ENCODE data around the gene NCKAP1. TPM values are rescaled to one million over a fixed set of nuclear protein-coding genes. Genes with fewer than 3 reads are reported as not detected.
"Not testable (repeated sequence)": the region's sequence is repeated elsewhere in the genome, so short reads cannot be mapped to it uniquely, and the experiment has no call there.

The NCKAP1 gene
- total and polyA plus RNA-seq, 10 donors: 8.9 to 62.5 (median 49.3) TPM

GRCh38 chr2:182962641-182963040 lies 75.6 kb downstream of the NCKAP1 start:
- Histone ChIP-seq H3K9me3 (no peaks in the 10 kb centered on the region), H3K27me3 (replicated peaks in 1 of 7) (no peaks in the 10 kb centered on the region), H3K36me3 (peaks cover 0 to 16% (median 0%) of the 10 kb centered on the region in 6 donors), H3K27ac (no peak overlapping the region), H3K4me1 (no peaks in the 10 kb centered on the region), H3K4me3 (no peak overlapping the region)
- intact Hi-C loops (cut with DNase I; ENCODE audit: low total_unique reads): no loop called here
- TF ChIP-seq POLR2AphosphoS5 (IDR thresholded peaks at IDR 0.05): no peak
- TF ChIP-seq POLR2A (IDR thresholded peaks at IDR 0.05): no peak
- TF ChIP-seq CTCF (IDR thresholded peaks at IDR 0.05 in 8 of 11, conservative IDR thresholded peaks at IDR 0.05 in 3 of 11): no peak
- no peak for DNase-seq
- WGBS, 5 donors: 71 to 91% (median 82%) methylated on average over 2 of the region's 2 CpGs

- DNase-seq; H3K4me3 ChIP-seq; intact Hi-C loops (cut with DNase I; ENCODE audit: low total_unique reads); H3K27ac ChIP-seq; H3K9me3 ChIP-seq; H3K4me1 ChIP-seq; H3K27me3 ChIP-seq (replicated peaks in 1 of 7): not testable (repeated sequence)
- 90 to 100% (median 98%) methylated on average over 1 to 2 of the region's 2 CpGs for WGBS, 5 donors
- H3K36me3 ChIP-seq: peaks cover 0 to 26% (median 0%) of the 10 kb centered on the region in 6 donors
These were observed 77.4 kb downstream of the NCKAP1 start for GRCh38 chr2:182960869-182961268.

GRCh38 chr2:182954789-182955188 lies 83.5 kb downstream of the NCKAP1 start:
- no peaks in the 10 kb centered on the region for H3K4me1 ChIP-seq
- H3K27me3 ChIP-seq (replicated peaks in 1 of 7): no peaks in the 10 kb centered on the region
- intact Hi-C loops (cut with DNase I; ENCODE audit: low total_unique reads): no loop called here
- no peak for DNase-seq
- no peak overlapping the region for H3K27ac ChIP-seq
- peaks cover 0 to 39% (median 0%) of the 10 kb centered on the region in 6 donors for H3K36me3 ChIP-seq
- H3K9me3 ChIP-seq: no peaks in the 10 kb centered on the region
- TF ChIP-seq CTCF (IDR thresholded peaks at IDR 0.05 in 8 of 11, conservative IDR thresholded peaks at IDR 0.05 in 3 of 11) (no peak), POLR2A (IDR thresholded peaks at IDR 0.05) (no peak), POLR2AphosphoS5 (IDR thresholded peaks at IDR 0.05) (no peak)
- no peak overlapping the region for H3K4me3 ChIP-seq

GRCh38 chr2:182952741-182953450 lies 85.4 kb downstream of the NCKAP1 start:
- no peak for DNase-seq
- no peak overlapping the region for H3K4me3 ChIP-seq
- 88 to 95% (median 93%) methylated on average over 6 of the region's 6 CpGs for WGBS, 5 donors
- H3K36me3 ChIP-seq: peaks cover 0 to 39% (median 0%) of the 10 kb centered on the region in 6 donors
- intact Hi-C loops (cut with DNase I; ENCODE audit: low total_unique reads): no loop called here
- H3K4me1 ChIP-seq: no peaks in the 10 kb centered on the region
- H3K27me3 ChIP-seq (replicated peaks in 1 of 7): no peaks in the 10 kb centered on the region
- H3K9me3 ChIP-seq: no peaks in the 10 kb centered on the region
- no peak for TF ChIP-seq POLR2AphosphoS5 (IDR thresholded peaks at IDR 0.05)
- TF ChIP-seq POLR2A (IDR thresholded peaks at IDR 0.05): no peak
- TF ChIP-seq CTCF (IDR thresholded peaks at IDR 0.05 in 8 of 11, conservative IDR thresholded peaks at IDR 0.05 in 3 of 11): no peak
- no peak overlapping the region for H3K27ac ChIP-seq
